Measurements from ENCODE around the gene ADGRB3. TPM values are rescaled to one million over a fixed set of nuclear protein-coding genes. Genes with fewer than 3 reads are reported as not detected.
"Not testable (repeated sequence)": the region's sequence is repeated elsewhere in the genome, so short reads cannot be mapped to it uniquely, and the experiment has no call there.

Gene ADGRB3
- total RNA-seq, 2 experiments from 2014 or later: not detected

GRCh38 chr6:68730291-68731054 lies 95.4 kb downstream of the ADGRB3 start:
- H3K4me3 Mint-ChIP-seq: no peak overlapping the region
- H3K4me1 Mint-ChIP-seq (ENCODE audit: low read depth): no peaks in the 10 kb centered on the region
- ChIA-PET POLR2A (no interaction called here), CTCF (no interaction called here)
- no peaks in the 10 kb centered on the region for H3K9me3 Mint-ChIP-seq (ENCODE audit: insufficient read depth)
- no peaks in the 10 kb centered on the region for H3K27me3 Mint-ChIP-seq (ENCODE audit: low read depth)
- no peaks in the 10 kb centered on the region for H3K36me3 Mint-ChIP-seq (ENCODE audit: low read depth)
- DNase-seq: no peak
- ATAC-seq: no peak
- H3K27ac Mint-ChIP-seq: no peak overlapping the region

- Mint-ChIP-seq H3K36me3 (ENCODE audit: low read depth) (no peaks in the 10 kb centered on the region), H3K4me1 (ENCODE audit: low read depth) (no peaks in the 10 kb centered on the region), H3K27ac (no peak overlapping the region), H3K4me3 (no peak overlapping the region), H3K27me3 (ENCODE audit: low read depth) (no peaks in the 10 kb centered on the region), H3K9me3 (ENCODE audit: insufficient read depth) (no peaks in the 10 kb centered on the region)
- ATAC-seq: no peak
- POLR2A ChIA-PET: no interaction called here
- CTCF ChIA-PET: no interaction called here
- no peak for DNase-seq
Measured at GRCh38 chr6:68732423-68732822, 97.3 kb downstream of the ADGRB3 start.

GRCh38 chr6:68735866-68736265 lies 100.8 kb downstream of the ADGRB3 start:
- no peaks in the 10 kb centered on the region for H3K9me3 Mint-ChIP-seq (ENCODE audit: insufficient read depth)
- no peaks in the 10 kb centered on the region for H3K36me3 Mint-ChIP-seq (ENCODE audit: low read depth)
- DNase-seq (no peak), ATAC-seq (no peak)
- no peak overlapping the region for H3K4me3 Mint-ChIP-seq
- no peak overlapping the region for H3K27ac Mint-ChIP-seq
- H3K27me3 Mint-ChIP-seq (ENCODE audit: low read depth): no peaks in the 10 kb centered on the region
- ChIA-PET CTCF (no interaction called here), POLR2A (no interaction called here)
- H3K4me1 Mint-ChIP-seq (ENCODE audit: low read depth): peaks cover 3% of the 10 kb centered on the region

GRCh38 chr6:68737061-68737460 lies 102.0 kb downstream of the ADGRB3 start:
- no peak for DNase-seq
- POLR2A ChIA-PET: no interaction called here
- CTCF ChIA-PET: no interaction called here
- peaks cover 5% of the 10 kb centered on the region for H3K4me1 Mint-ChIP-seq (ENCODE audit: low read depth)
- no peaks in the 10 kb centered on the region for H3K9me3 Mint-ChIP-seq (ENCODE audit: insufficient read depth)
- H3K4me3 Mint-ChIP-seq: no peak overlapping the region
- H3K27me3 Mint-ChIP-seq (ENCODE audit: low read depth): no peaks in the 10 kb centered on the region
- ATAC-seq: no peak
- no peaks in the 10 kb centered on the region for H3K36me3 Mint-ChIP-seq (ENCODE audit: low read depth)
- H3K27ac Mint-ChIP-seq: no peak overlapping the region

GRCh38 chr6:68738039-68738438 lies 103.0 kb downstream of the ADGRB3 start:
- Mint-ChIP-seq H3K27ac (no peak overlapping the region), H3K9me3 (ENCODE audit: insufficient read depth) (no peaks in the 10 kb centered on the region), H3K4me3 (no peak overlapping the region), H3K27me3 (ENCODE audit: low read depth) (no peaks in the 10 kb centered on the region), H3K36me3 (ENCODE audit: low read depth) (no peaks in the 10 kb centered on the region), H3K4me1 (ENCODE audit: low read depth) (peaks cover 5% of the 10 kb centered on the region)
- ChIA-PET POLR2A (no interaction called here), CTCF (no interaction called here)
- ATAC-seq (no peak), DNase-seq (no peak)

GRCh38 chr6:68740828-68741500 lies 105.9 kb downstream of the ADGRB3 start:
- ATAC-seq (no peak), DNase-seq (no peak)
- H3K27me3 Mint-ChIP-seq (ENCODE audit: low read depth): no peaks in the 10 kb centered on the region
- CTCF ChIA-PET: no interaction called here
- no peaks in the 10 kb centered on the region for H3K36me3 Mint-ChIP-seq (ENCODE audit: low read depth)
- H3K9me3 Mint-ChIP-seq (ENCODE audit: insufficient read depth): no peaks in the 10 kb centered on the region
- no peak overlapping the region for H3K4me3 Mint-ChIP-seq
- H3K27ac Mint-ChIP-seq: no peak overlapping the region
- peaks cover 5% of the 10 kb centered on the region for H3K4me1 Mint-ChIP-seq (ENCODE audit: low read depth)
- POLR2A ChIA-PET: no interaction called here

GRCh38 chr6:68741501-68742386 lies 106.7 kb downstream of the ADGRB3 start:
- H3K27me3 Mint-ChIP-seq (ENCODE audit: low read depth): no peaks in the 10 kb centered on the region
- peaks cover 5% of the 10 kb centered on the region for H3K4me1 Mint-ChIP-seq (ENCODE audit: low read depth)
- ChIA-PET POLR2A (interaction anchor here (0.6 kb wide), 1 partner anchor 1802 kb away, joined by 3 read pairs; no protein-coding TSS in a partner anchor), CTCF (no interaction called here)
- no peak overlapping the region for H3K4me3 Mint-ChIP-seq
- no peak overlapping the region for H3K27ac Mint-ChIP-seq
- no peaks in the 10 kb centered on the region for H3K36me3 Mint-ChIP-seq (ENCODE audit: low read depth)
- H3K9me3 Mint-ChIP-seq (ENCODE audit: insufficient read depth): no peaks in the 10 kb centered on the region
- DNase-seq: no peak
- no peak for ATAC-seq

GRCh38 chr6:68743099-68743498 lies 108.0 kb downstream of the ADGRB3 start:
- ChIA-PET CTCF (no interaction called here), POLR2A (no interaction called here)
- H3K4me3 Mint-ChIP-seq: no peak overlapping the region
- no peak for DNase-seq
- no peaks in the 10 kb centered on the region for H3K36me3 Mint-ChIP-seq (ENCODE audit: low read depth)
- H3K9me3 Mint-ChIP-seq (ENCODE audit: insufficient read depth): no peaks in the 10 kb centered on the region
- no peak overlapping the region for H3K27ac Mint-ChIP-seq
- H3K27me3 Mint-ChIP-seq (ENCODE audit: low read depth): no peaks in the 10 kb centered on the region
- ATAC-seq: no peak
- H3K4me1 Mint-ChIP-seq (ENCODE audit: low read depth): peaks cover 5% of the 10 kb centered on the region

GRCh38 chr6:68744376-68744775 lies 109.3 kb downstream of the ADGRB3 start:
- POLR2A ChIA-PET; H3K27me3 Mint-ChIP-seq (ENCODE audit: low read depth); H3K9me3 Mint-ChIP-seq (ENCODE audit: insufficient read depth); H3K36me3 Mint-ChIP-seq (ENCODE audit: low read depth); H3K4me3 Mint-ChIP-seq; ATAC-seq; CTCF ChIA-PET; DNase-seq; H3K4me1 Mint-ChIP-seq (ENCODE audit: low read depth); H3K27ac Mint-ChIP-seq: not testable (repeated sequence)

- Mint-ChIP-seq H3K27ac (no peak overlapping the region), H3K4me1 (ENCODE audit: low read depth) (no peaks in the 10 kb centered on the region), H3K4me3 (no peak overlapping the region), H3K9me3 (ENCODE audit: insufficient read depth) (no peaks in the 10 kb centered on the region), H3K27me3 (ENCODE audit: low read depth) (no peaks in the 10 kb centered on the region), H3K36me3 (ENCODE audit: low read depth) (no peaks in the 10 kb centered on the region)
- no peak for DNase-seq
- ChIA-PET CTCF (no interaction called here), POLR2A (no interaction called here)
- ATAC-seq: no peak
Measured at GRCh38 chr6:68746376-68746775, 111.3 kb downstream of the ADGRB3 start.

- Mint-ChIP-seq H3K27ac (no peak overlapping the region), H3K27me3 (ENCODE audit: low read depth) (no peaks in the 10 kb centered on the region), H3K4me3 (no peak overlapping the region), H3K36me3 (ENCODE audit: low read depth) (no peaks in the 10 kb centered on the region), H3K9me3 (ENCODE audit: insufficient read depth) (no peaks in the 10 kb centered on the region), H3K4me1 (ENCODE audit: low read depth) (no peaks in the 10 kb centered on the region)
- ChIA-PET CTCF (no interaction called here), POLR2A (no interaction called here)
- ATAC-seq (no peak), DNase-seq (no peak)
Measured at GRCh38 chr6:68747110-68747790, 112.2 kb downstream of the ADGRB3 start.

GRCh38 chr6:68747832-68748231 lies 112.8 kb downstream of the ADGRB3 start:
- H3K27ac Mint-ChIP-seq; H3K36me3 Mint-ChIP-seq (ENCODE audit: low read depth); H3K9me3 Mint-ChIP-seq (ENCODE audit: insufficient read depth); H3K4me3 Mint-ChIP-seq; H3K4me1 Mint-ChIP-seq (ENCODE audit: low read depth); CTCF ChIA-PET; DNase-seq; POLR2A ChIA-PET; ATAC-seq; H3K27me3 Mint-ChIP-seq (ENCODE audit: low read depth): not testable (repeated sequence)

All from activated CD8-positive, alpha-beta T cell treated with anti-CD3 and anti-CD28 coated beads, Interleukin-2, amount 10 ng/mL, durations not matched to agents 7 days and 5 days (primary cell).